NT2/D1 (cell line): ENCODE measurements around the gene PCMTD2.

ENCODE experiments used
- DNase-seq: peaks from one replicate; pipeline ENCODE4 v3.0.0-alpha.2; 2011; ENCODE audit warnings: low read depth, low spot score
- H3K27me3 ChIP-seq: 2 replicates; pipeline ENCODE4 v1.6.0; 2011; ENCODE audit warnings: mild to moderate bottlenecking; ENCODE audit not compliant: insufficient read length, insufficient read depth
- H3K36me3 ChIP-seq: 2 replicates; pipeline ENCODE4 v1.6.1; 2011; ENCODE audit warnings: mild to moderate bottlenecking, low read length, mixed read lengths; ENCODE audit not compliant: insufficient read depth, insufficient read length
- H3K4me1 ChIP-seq: 2 replicates; pipeline ENCODE4 v1.5.1; 2011; ENCODE audit not compliant: insufficient read depth, insufficient read length
- H3K4me3 ChIP-seq: 2 replicates; pipeline ENCODE4 v1.5.1; 2011; ENCODE audit warnings: low read depth; ENCODE audit not compliant: insufficient read length
- H3K9ac ChIP-seq: 2 replicates; pipeline ENCODE4 v1.6.0; 2011; ENCODE audit warnings: low read depth; ENCODE audit not compliant: insufficient read length
- H3K9me3 ChIP-seq: 2 replicates; pipeline ENCODE4 v1.5.1; 2011; ENCODE audit warnings: mild to moderate bottlenecking, low read length; ENCODE audit not compliant: insufficient read depth
- SUZ12 ChIP-seq: IDR thresholded peaks from 2 replicates; pipeline ENCODE4 v1.6.1; 2011; ENCODE audit not compliant: insufficient read length, insufficient read depth; ENCODE audit errors: extremely low read depth
- YY1 ChIP-seq: IDR thresholded peaks from 2 replicates; pipeline ENCODE4 v1.6.1; 2011; ENCODE audit not compliant: insufficient read length, insufficient read depth
- ZNF274 ChIP-seq: IDR thresholded peaks from 2 replicates; pipeline ENCODE4 v1.6.1; 2011; ENCODE audit warnings: mild to moderate bottlenecking, low read depth, low read length

Gene PCMTD2

GRCh38 chr20:64255361-64256281 lies at the start of gene PCMTD2:
Gene PCMTD2, plus strand, starts transcription at chr20:64255748. Its CDS starts 4,218 bp downstream, at chr20:64259966.
- no peak for TF ChIP-seq ZNF274
- no peak for TF ChIP-seq SUZ12
- no peak for TF ChIP-seq YY1

GRCh38 chr20:64206614-64207013 lies 48.9 kb upstream of the PCMTD2 start:
- H3K36me3 ChIP-seq, result no peaks in the 10 kb centered on the region
- H3K4me1 ChIP-seq, result peaks cover 16% of the 10 kb centered on the region
- H3K4me3 ChIP-seq, result no peak overlapping the region
- peaks cover 7% of the 10 kb centered on the region; the same call in 1 of the 2 replicates for H3K9me3 ChIP-seq
- H3K27me3 ChIP-seq, result no peaks in the 10 kb centered on the region
- no peak for DNase-seq
- H3K9ac ChIP-seq, result no peak overlapping the region
- TF ChIP-seq YY1, result no peak
- TF ChIP-seq SUZ12, result no peak
- no peak for TF ChIP-seq ZNF274

More at GRCh38 chr20:64255361-64256281, at the start of gene PCMTD2:
- H3K9me3 ChIP-seq, result no peaks in the 10 kb centered on the region
- H3K36me3 ChIP-seq, result peaks cover 9% of the 10 kb centered on the region
- H3K9ac ChIP-seq, result peak within 1 kb of the TSS; percentile 86
- no peaks in the 10 kb centered on the region for H3K27me3 ChIP-seq
- H3K4me1 ChIP-seq, result peaks cover 10% of the 10 kb centered on the region
- H3K4me3 ChIP-seq, result peak within 1 kb of the TSS; percentile 81
- DNase-seq, result peak; percentile 70

GRCh38 chr20:64207641-64208590 lies 47.6 kb upstream of the PCMTD2 start:
- TF ChIP-seq ZNF274, result no peak
- no peak for TF ChIP-seq SUZ12
- TF ChIP-seq YY1, result no peak
- no peak for DNase-seq
- no peaks in the 10 kb centered on the region for H3K9me3 ChIP-seq
- no peaks in the 10 kb centered on the region for H3K27me3 ChIP-seq
- no peak overlapping the region for H3K4me3 ChIP-seq
- H3K36me3 ChIP-seq, result no peaks in the 10 kb centered on the region
- peaks cover 12% of the 10 kb centered on the region for H3K4me1 ChIP-seq
- H3K9ac ChIP-seq, result no peak overlapping the region

GRCh38 chr20:64209148-64209547 lies 46.4 kb upstream of the PCMTD2 start:
- Histone ChIP-seq H3K4me3 (no peak overlapping the region), H3K9me3 (no peaks in the 10 kb centered on the region), H3K36me3 (no peaks in the 10 kb centered on the region), H3K9ac (no peak overlapping the region), H3K27me3 (no peaks in the 10 kb centered on the region), H3K4me1 (peaks cover 8% of the 10 kb centered on the region)
- DNase-seq, result no peak
- TF ChIP-seq ZNF274 (no peak), YY1 (no peak), SUZ12 (no peak)

GRCh38 chr20:64210656-64211369 lies 44.7 kb upstream of the PCMTD2 start:
- no peaks in the 10 kb centered on the region for H3K36me3 ChIP-seq
- H3K4me1 ChIP-seq, result peaks cover 3% of the 10 kb centered on the region
- no peak overlapping the region for H3K4me3 ChIP-seq
- H3K27me3 ChIP-seq, result no peaks in the 10 kb centered on the region
- H3K9ac ChIP-seq, result no peak overlapping the region
- no peaks in the 10 kb centered on the region for H3K9me3 ChIP-seq
- TF ChIP-seq SUZ12 (no peak), YY1 (no peak), ZNF274 (no peak)
- no peak for DNase-seq

GRCh38 chr20:64211874-64212658 lies 43.5 kb upstream of the PCMTD2 start:
- Histone ChIP-seq H3K9ac (no peak overlapping the region), H3K4me3 (no peak overlapping the region), H3K36me3 (no peaks in the 10 kb centered on the region), H3K27me3 (no peaks in the 10 kb centered on the region), H3K4me1 (no peaks in the 10 kb centered on the region), H3K9me3 (no peaks in the 10 kb centered on the region)
- DNase-seq, result no peak
- TF ChIP-seq YY1 (no peak), SUZ12 (no peak), ZNF274 (no peak)
